Measurements from ENCODE around the gene CSGALNACT2.
A peak's percentile ranks its signal among the peaks of the same experiment; 100 is the strongest.
"Not testable (repeated sequence)": the region's sequence is repeated elsewhere in the genome, so short reads cannot be mapped to it uniquely, and the experiment has no call there.

CSGALNACT2 gene

DNA sequence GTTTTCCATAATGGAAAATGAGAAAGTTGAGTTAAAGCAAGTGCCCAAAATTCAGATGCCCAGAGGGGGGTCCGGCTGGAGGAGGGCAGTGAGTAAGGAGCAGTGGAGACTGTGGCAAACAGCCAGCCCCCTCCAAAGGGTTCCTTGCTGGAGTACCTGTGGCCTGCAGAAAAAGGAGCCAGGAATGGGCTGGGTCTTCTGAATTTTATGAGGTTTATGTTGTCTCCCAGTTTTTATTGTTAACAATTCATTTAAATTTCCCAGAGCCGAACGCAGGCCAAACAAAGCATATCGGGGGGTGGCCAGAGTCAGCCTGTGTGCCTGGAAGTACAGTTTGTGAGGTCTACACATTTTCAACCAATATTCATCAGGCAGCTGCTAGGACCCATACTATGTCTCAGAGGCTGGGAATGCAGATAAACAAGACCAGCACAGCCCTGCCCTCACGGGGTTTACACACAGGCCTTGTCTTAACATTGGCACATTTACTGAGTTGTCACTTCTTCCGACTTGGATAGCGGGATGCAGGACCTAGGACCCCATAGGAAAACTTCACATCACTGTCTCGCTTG lies 12.9 kb upstream of the CSGALNACT2 start:
- no peak for DNase-seq

DNA sequence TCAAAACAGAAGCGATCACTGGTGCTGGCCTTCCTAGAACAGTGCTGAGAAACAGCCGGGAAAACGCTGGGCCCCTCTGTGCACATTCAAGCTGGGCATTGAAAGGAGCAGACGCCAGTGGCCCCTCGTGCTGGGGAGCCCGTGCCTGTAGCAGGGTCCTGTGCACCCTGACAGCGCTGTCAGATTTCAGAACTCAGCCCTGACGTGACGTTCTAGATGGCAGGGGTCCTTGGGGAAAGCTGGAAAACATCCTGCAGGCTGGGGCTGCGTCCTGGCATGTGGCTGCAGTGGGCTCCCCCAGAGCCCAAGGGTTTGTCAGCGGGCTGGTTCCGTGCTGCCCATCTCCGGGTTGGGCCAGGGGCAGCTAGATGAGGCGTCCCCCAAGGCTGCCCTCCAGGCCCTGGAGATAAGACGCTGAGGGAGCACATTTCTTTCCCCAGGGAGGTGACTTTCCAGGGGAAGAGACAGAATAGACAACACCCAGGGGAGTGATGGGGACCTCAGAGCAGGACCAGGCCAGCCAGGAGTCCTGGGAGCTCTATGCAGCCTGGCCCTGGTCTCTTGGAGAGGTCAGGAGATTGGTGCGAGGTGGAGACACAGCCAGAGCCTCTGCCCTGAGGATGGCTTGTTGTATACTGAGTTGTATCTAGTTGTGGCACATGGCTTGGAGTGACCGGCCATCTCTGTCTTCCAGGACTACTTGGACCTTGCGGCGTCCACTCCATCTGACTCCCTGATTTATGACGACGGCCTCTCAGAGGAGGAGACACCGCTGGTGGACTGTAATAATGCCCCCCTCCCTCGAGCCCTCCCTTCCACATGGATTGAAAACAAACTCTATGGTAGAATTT lies 12.1 kb upstream of the CSGALNACT2 start:
- no peak for DNase-seq

DNA sequence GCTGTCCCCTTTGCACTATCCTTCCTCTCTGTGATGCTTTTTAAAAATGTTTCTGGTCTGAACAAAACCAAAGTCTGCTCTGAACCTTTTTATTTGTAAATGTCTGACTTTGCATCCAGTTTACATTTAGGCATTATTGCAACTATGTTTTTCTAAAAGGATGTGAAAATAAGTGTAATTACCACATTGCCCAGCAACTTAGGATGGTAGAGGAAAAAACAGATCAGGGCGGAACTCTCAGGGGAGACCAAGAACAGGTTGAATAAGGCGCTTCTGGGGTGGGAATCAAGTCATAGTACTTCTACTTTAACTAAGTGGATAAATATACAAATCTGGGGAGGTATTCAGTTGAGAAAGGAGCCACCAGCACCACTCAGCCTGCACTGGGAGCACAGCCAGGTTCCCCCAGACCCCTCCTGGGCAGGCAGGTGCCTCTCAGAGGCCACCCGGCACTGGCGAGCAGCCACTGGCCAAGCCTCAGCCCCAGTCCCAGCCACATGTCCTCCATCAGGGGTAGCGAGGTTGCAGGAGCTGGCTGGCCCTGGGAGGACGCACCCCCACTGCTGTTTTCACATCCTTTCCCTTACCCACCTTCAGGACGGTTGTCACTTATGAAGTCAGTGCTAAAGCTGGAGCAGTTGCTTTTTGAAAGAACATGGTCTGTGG lies 11.4 kb upstream of the CSGALNACT2 start:
- DNase-seq = no peak

DNA sequence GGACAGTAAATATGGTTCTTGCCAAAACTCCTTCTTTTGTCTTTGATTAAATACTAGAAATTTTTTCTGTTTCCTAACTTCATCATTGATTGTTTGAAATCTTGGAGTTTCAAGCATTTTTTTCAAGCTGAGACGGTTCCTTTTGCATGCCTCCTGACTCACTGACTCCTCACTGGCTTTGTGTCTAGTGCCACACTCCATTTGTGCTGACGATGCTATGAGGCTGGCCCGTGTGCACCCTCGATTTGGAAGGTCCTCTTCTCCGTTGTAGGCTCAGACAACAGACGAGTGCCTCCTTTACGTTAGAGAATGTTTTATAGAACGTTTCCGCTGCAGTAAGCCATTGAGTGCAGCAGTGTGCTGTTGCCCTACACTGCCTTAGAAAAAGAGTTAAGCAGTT lies 10.8 kb upstream of the CSGALNACT2 start:
- no peak for DNase-seq

DNA sequence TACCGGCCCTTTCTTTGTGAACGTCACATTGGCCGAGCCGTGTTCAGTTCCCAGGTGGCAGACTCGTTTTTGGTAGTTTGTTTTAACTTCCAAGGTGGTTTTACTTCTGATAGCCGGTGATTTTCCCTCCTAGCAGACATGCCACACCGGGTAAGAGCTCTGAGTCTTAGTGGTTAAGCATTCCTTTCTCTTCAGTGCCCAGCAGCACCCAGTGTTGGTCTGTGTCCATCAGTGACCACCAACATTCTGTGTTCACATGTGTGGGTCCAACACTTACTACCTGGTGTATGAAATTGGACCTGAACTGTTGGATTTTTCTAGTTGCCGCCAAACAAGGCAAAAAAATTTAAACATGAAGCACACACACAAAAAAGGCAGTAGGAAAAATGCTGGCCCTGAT lies 9.9 kb upstream of the CSGALNACT2 start:
- DNase-seq = no peak

DNA sequence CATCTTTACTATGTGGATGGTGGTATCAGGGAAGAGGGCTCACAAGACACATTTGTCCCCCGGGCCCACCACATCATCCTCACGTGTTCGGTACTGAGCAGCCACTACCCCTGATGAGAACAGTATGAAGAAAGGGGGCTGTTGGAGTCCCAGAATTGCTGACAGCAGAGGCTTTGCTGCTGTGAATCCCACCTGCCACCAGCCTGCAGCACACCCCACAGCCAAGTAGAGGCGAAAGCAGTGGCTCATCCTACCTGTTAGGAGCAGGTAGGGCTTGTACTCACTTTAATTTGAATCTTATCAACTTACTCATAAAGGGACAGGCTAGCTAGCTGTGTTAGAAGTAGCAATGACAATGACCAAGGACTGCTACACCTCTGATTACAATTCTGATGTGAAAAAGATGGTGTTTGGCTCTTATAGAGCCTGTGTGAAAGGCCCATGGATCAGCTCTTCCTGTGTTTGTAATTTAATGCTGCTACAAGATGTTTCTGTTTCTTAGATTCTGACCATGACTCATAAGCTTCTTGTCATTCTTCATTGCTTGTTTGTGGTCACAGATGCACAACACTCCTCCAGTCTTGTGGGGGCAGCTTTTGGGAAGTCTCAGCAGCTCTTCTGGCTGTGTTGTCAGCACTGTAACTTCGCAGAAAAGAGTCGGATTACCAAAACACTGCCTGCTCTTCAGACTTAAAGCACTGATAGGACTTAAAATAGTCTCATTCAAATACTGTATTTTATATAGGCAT lies 9.1 kb upstream of the CSGALNACT2 start:
- peak; percentile 93 for DNase-seq

DNA sequence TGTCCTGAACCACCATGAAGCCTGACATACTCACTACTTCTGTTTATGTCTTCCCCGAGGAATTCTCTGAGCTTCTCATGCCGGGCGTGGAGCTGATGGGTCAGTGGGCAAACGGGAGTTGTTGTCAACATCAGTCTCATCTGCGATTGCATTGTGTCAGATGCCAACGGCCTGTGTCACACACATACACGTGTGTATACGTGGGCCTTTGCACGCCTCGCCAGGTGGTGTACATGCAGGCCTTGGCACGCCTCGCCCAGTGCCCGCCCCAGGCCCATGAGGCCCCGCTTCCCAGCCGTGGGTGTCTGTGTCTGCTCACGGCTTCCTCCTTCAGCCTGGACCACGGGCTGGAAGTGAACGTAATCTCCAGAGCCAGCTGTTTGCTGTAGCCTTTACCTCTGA lies 7.5 kb upstream of the CSGALNACT2 start:
- DNase-seq = no peak

DNA sequence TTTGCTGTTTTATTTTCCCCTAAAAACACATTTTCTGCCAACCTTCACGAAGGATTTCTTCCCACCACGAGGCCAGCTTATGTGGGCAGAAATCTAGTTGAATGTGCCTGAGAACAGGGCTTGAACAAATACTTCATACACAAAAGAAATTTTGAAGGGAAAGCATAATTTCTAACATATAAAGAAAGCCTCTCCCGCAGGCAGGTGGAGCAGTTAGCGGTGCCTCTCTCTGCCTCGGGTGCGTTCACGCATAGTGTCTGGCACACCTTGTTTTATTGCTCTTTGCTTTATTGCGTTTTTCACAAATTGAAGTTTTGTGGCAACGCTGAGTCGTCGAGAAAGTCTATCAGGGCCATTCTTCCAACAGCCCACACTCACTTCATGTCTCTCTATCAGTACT lies 7.0 kb upstream of the CSGALNACT2 start:
- no peak for DNase-seq

DNA sequence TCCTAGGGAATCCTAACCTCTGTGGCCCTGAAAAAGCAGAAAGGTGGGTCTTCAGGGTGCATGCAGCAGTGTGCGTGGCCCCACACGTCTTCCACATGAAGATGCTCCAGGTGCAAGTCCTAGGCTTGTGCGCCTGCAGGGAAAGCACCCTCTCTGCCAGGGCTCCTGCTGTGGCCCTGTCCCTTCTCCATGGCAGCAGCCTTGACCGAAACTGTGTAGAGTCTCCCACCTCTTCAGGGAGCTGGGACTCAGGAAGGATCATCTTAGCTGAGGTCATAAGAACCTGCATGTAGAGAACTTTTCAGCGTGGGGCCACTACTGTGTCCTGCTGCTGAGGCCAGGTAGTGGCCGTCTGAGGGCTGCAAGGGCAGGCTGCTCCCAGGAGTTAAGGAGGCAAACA lies 6.3 kb upstream of the CSGALNACT2 start:
- DNase-seq = no peak

DNA sequence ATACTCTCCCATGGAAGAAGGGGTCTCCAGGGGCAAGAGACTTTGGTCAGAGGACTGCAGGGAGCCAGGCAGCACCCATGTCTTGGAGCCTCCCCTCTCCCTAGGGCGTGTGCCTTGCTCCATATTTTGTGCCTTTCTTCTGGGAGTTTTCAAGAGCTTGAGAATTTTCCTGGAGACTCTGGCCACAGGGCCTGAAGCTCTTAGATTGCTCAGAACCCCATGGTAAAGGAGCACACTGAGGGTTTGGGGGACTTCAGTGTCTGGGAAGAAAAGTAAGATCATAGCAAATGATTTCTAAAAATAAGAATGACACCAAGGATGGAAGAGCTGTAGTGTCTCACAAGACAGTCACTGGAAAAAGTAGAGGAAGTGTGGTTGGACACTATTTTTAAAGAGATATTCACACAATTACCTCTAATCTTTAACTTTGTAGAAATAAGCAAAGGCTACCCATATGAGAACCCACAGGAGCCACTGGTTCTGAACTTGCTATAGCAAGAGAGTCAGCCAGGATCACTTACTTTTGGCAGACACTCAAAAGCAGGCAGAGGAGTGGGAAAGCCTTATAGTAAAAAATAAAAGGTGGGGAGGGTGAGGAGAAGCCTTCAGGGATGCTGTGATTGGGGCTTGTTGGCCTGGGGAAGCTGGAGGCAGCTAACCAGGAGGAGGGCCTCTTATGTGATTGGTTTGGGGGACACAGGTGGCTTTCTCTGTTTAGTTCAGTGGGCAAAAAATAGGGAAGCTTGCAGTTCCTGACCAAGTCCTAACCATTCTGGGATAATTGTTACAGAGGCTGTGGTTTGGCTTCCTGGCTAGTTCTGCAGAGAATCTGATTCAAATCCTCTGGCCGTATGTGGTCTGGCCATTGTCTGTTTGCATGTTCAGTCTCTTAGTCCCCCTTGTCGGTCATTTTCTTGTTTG lies 5.1 kb upstream of the CSGALNACT2 start:
- DNase-seq = no peak

DNA sequence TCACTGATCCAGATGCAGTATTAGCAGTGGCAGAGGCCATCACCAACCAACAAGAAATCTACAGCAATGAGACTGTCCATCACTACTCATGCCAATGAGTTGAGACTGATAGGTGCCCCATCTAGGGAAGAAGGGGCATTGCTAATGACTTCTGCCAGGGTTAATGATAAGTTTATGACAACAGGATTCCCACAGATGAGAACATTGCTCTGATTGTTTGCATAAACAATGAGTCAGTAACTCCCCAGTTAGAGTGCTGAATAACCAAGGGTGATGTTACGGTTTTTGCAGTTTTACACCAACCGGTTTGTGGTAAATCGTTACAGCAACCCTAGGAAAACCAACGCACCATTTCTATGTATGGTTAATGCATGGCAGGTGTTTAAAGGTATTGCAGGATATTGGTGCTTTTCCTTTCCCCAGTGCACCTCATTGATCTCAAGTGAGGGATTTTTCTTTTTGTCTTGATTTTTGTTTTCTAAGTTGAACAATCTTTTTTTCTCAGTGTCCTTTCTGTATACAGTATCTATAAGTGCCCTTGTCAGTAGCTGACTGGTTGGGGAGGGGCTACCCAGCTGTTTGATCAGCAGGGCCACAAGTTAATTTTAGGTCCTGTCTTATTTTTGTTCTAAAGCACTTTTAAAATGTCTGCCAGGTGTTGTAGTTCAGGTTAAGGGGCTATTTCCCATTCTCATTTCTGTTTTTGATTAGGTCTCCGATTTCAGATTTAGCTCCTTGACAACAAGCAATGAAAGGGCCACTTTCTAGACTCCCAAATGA lies 3.9 kb upstream of the CSGALNACT2 start:
- DNase-seq = no peak

DNA sequence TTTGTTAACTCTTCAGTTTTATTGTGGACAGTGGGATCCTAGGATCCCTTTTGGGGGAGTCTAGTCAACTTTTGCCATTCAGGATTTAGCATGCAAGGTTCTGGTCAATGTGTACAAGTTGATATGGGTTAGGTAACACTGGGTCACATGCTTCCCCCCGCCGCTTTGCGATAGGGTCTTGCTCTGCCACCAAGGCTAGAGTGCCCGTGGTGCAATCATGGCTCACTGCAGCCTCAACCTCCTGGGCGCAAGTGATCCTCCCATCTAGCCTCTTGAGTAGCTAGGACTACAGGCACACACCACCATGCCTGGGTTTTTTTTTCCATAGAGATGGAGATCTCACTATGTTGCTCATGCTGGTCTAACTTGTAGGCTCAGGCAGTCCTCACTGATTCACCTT lies 3.2 kb upstream of the CSGALNACT2 start:
- no peak for DNase-seq

DNA sequence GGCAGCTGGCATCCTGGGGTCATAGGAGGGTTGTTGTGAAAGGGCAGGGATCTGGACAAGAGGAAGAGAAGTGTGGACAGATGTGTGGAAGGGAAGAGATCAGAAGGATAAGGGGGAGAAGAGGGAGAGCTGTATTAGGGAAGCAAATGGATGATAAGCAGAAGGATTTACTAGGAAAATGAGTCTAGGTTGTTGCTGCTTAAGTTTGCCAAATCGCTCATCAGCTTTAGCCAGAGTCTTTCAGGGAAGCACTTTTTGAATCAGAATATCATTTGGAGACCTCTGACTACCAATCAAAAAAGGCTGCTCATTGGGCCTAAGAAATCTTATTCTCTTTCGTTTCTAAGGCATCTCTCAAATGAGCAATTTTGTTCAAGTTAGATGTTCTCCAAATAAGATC lies 2.6 kb upstream of the CSGALNACT2 start:
- no peak for DNase-seq

DNA sequence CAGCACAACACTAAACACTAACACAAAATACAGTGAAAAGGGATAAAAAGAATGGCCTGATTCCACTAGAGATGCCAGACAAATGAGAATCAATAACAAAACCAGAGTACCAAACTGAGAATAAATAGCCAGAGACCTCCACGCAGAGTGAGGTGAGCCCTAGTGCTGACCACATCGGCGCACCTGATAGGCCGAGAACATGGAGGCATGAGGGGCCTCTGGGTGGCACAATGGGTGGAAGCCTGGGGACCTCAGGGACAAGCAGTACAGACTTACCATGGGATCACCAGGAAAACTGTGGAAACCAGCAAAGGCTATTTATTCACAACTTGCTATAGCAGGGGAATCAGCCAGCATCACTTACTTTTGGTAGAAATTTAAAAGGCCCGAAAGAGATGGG lies 1.8 kb upstream of the CSGALNACT2 start:
- DNase-seq = no peak

DNA sequence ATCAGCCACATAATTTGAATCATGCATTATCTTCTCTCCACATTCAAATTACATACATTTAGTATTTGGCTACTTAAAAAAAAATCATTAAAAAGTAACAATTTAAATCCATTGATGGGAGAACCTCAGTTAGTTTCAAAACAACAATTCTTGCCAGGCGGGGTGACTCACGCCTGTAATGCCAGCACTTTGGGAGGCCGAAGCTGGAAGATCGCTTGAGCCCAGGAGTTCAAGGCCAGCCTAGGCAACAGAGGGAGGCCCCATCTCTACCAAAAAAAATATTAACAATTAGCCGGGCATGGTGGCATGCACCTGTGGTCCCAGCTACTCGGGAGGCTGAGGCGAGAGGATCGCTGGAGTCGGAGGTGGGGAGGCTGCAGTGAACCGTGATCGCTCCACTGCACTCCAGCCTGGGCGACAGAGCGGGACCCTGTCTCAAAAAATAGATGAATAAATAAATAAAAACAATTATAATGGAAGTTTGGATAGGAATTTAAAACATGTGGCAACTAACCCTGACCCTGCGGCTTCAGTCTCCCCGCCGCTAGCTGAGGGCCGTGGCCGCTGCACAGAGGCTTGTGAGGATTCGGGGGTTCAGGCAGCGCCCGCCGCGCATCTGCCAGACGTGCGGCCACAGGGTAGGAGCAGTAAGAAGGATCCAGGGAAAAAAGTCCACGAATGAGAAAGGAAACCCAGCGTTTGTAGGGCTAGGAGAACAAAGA lies 1.1 kb upstream of the CSGALNACT2 start:
- DNase-seq = peak; percentile 49

DNA sequence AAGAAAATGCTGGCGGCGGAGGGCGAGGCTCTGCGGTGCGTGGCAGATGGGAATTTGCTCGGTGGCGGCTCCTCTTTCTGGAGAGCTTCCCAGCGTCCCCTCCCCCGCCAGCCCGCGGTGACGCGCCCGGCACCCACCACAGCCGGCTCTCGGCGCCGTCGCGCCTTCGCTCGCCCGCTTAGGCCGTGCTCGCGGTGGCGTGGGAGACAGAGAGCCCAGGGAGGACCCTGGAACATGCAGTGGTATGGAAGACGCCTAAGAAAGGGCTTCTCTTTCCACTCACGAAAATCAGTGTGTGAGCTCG lies 576 bp upstream of the CSGALNACT2 start:
- DNase-seq = peak; percentile 78

DNA sequence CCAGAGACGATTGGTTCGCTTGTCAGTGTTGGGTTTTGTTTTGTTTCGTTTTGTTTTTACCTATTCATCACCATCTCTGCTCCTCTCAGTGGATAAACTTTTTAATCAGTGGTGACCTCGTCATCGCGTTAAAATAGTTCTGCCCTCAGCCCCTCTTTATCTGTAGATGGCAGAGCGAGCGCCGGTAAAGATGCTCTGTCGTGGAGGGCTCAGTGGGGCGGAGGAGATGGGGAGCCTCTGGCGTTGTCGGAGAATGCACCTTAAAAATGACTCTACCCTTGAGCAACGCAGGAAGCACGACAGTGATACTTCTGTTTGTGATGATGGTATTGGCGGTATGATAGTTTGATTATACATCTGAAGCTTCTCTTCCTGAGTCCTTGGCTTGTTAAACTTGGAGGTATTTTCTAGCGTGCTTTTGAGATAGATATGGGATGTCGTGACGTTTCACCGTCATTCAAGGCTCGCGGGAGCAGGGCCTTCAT lies 554 bp downstream of the CSGALNACT2 start:
- DNase-seq = peak; percentile 38

DNA sequence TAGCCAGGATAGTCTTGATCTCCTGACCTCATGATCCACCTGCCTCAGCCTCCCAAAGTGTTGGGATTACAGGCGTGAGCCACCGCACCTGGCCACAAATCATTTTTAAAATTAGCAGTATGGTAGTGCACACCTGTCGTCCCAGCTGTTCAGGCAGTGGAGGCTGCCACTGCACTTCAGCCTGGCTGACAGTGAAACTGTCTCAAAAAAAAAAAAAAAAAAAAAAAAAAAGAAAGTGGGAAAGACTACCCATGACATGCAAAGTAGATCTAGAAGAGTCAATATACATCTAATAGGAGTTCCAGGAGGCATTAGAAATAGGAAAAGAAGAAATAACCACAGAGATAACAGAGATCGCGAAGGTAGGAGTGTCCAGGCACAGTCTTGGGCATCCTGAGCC lies 3.2 kb downstream of the CSGALNACT2 start:
- DNase-seq = no peak

DNA sequence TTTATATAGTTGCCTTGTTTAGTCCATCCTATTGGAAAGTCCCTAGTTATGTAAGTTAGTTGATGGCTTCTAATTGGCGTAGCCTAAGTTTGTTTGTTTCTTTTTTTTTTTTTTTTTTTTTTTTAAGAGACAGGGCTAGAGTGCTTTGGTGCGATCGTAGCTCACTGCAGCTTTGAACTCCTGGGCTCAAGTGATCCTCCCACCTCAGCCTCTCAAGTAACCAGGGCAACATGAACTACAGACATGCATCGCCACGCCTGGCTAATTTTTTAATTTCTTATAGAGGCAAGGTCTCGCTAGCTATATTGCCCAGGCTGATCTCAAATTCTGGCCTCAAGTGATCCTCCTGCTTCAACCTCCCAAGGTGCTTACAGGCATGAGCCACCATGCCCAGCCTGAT lies 7.1 kb downstream of the CSGALNACT2 start:
- DNase-seq = no peak

DNA sequence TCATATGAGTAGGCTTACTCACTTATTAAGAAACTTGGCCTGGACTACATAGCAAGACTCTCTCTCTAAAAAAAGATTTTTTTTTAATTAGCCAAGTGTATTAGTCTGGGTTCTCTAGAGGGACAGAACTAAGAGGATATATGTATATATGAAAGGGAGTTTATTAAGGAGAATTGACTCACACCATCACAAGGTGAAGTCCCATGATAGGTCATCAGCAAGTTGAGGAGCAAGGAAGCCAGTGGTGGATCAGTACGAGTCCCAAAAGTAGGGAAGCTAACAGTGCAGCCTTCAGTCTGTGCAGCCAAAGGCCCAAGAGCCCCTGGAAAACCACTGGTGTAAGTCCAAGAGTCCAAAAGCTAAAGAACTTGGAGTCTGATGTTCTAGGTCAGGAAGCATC lies 7.7 kb downstream of the CSGALNACT2 start:
- DNase-seq = not testable (repeated sequence)

DNA sequence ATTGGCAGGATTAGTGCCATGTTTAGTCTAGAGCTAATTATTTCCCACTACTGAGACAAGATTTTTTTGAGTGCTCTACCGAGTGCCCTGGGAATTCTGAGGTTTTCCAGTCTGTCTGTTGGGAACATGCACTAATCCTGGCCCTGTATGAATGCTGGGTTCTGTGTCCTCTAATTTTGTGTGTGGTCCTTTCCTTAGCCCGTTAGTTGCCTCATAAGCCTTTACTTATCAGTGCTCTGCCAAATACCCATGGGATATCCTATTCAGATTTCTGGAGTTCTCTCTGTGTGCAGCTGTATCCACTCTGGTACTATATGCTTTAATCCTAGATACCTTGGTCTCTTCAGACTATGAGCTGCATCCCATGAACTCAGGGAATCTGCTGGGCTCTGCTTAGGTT lies 13.1 kb downstream of the CSGALNACT2 start:
- no peak for DNase-seq

All from fibroblast of skin of right biceps (primary cell).